WTC11 (cell line): ENCODE data around the gene AMOT. TPM values are rescaled to one million over a fixed set of nuclear protein-coding genes. Genes with fewer than 3 reads are reported as not detected.
"Not testable (repeated sequence)": the region's sequence is repeated elsewhere in the genome, so short reads cannot be mapped to it uniquely, and the experiment has no call there.

Source experiments
- ATAC-seq: fragments of 200-7000 bp; cut with Tn5 transposase; 2 replicates; pipeline ENCODE4 v1.10.0; 2021; ENCODE audit warnings: mild to moderate bottlenecking, moderate library complexity
- CTCF ChIA-PET: fragments of 300-600 bp; sonication (Branson Sonifier 250); formaldehyde crosslinking; loops from one replicate; lab custom pipeline; 2021; ENCODE audit warnings: antibody characterized with exemption; lab: Charles Lee
- POLR2A ChIA-PET: fragments of 350-600 bp; sonication (Branson Sonifier 250); formaldehyde crosslinking; loops from one replicate; lab custom pipeline; 2021; ENCODE audit warnings: antibody characterized with exemption; lab: Charles Lee
- DNase-seq: peaks from one replicate; pipeline ENCODE4 v3.0.0; 2021; ENCODE audit warnings: low spot score
- H3K27ac Mint-ChIP-seq: 2 replicates; pipeline ENCODE4 v1.8.0; 2021; ENCODE audit warnings: mixed read lengths
- H3K27me3 Mint-ChIP-seq: 2 replicates; pipeline ENCODE4 v1.8.0; 2021; ENCODE audit warnings: low read depth, mild to moderate bottlenecking, moderate library complexity, mixed read lengths
- H3K36me3 Mint-ChIP-seq: 2 replicates; pipeline ENCODE4 v1.8.0; 2021; ENCODE audit warnings: mixed read lengths
- H3K4me1 Mint-ChIP-seq: 2 replicates; pipeline ENCODE4 v1.8.0; 2022; ENCODE audit warnings: mixed read lengths
- H3K4me3 Mint-ChIP-seq: 2 replicates; pipeline ENCODE4 v1.8.0; 2021; ENCODE audit warnings: mild to moderate bottlenecking, moderate library complexity, mixed read lengths
- H3K9me3 Mint-ChIP-seq: 2 replicates; pipeline ENCODE4 v1.8.0; 2021; ENCODE audit warnings: mixed read lengths
- CREB1 ChIP-seq: sonication (generic); formaldehyde crosslinking; IDR thresholded peaks from 2 replicates; pipeline ENCODE4 v1.8.0; 2023; ENCODE audit warnings: mild to moderate bottlenecking, missing genetic modification reagents
- ELF4 ChIP-seq: sonication (generic); formaldehyde crosslinking; IDR thresholded peaks from 2 replicates; pipeline ENCODE4 v1.8.1; 2022; ENCODE audit warnings: low read depth, mild to moderate bottlenecking, moderate library complexity, missing genetic modification reagents
- ESRRA ChIP-seq: sonication (generic); formaldehyde crosslinking; IDR thresholded peaks from 2 replicates; pipeline ENCODE4 v1.8.1; 2022; ENCODE audit warnings: mild to moderate bottlenecking, missing genetic modification reagents, borderline replicate concordance
- GABPB1 ChIP-seq: sonication (generic); formaldehyde crosslinking; IDR thresholded peaks from 2 replicates; pipeline ENCODE4 v1.8.1; 2023; ENCODE audit warnings: mild to moderate bottlenecking, missing genetic modification reagents
- GTF2I ChIP-seq: fragments of 250-450 bp; sonication (Bioruptor Pico); conservative IDR thresholded peaks from 2 replicates; pipeline ENCODE4 v1.4.0; 2021; ENCODE audit warnings: mild to moderate bottlenecking
- KAT7 ChIP-seq: sonication (generic); formaldehyde crosslinking; IDR thresholded peaks from 2 replicates; pipeline ENCODE4 v1.8.1; 2023; ENCODE audit warnings: missing genetic modification reagents, mild to moderate bottlenecking, borderline replicate concordance
- NR3C1 ChIP-seq: sonication (generic); formaldehyde crosslinking; conservative IDR thresholded peaks from 2 replicates; pipeline ENCODE4 v1.8.1; 2023; ENCODE audit warnings: low read depth, mild to moderate bottlenecking, missing genetic modification reagents
- RORB ChIP-seq: fragments of 250-450 bp; sonication (Bioruptor Pico); IDR thresholded peaks from 2 replicates; pipeline ENCODE4 v1.9.0; 2021; ENCODE audit warnings: mild to moderate bottlenecking
- SOX15 ChIP-seq: fragments of 250-450 bp; sonication (Bioruptor Pico); IDR thresholded peaks from 2 replicates; pipeline ENCODE4 v1.9.0; 2021; ENCODE audit warnings: mild to moderate bottlenecking
- TCF7 ChIP-seq: sonication (generic); formaldehyde crosslinking; IDR thresholded peaks from 2 replicates; pipeline ENCODE4 v1.8.0; 2022; ENCODE audit warnings: mild to moderate bottlenecking, low read depth, missing genetic modification reagents, moderate library complexity
- TP53 ChIP-seq: sonication (generic); formaldehyde crosslinking; IDR thresholded peaks from 2 replicates; pipeline ENCODE4 v1.8.1; 2023; ENCODE audit warnings: mild to moderate bottlenecking, missing genetic modification reagents
- ZNF416 ChIP-seq: fragments of 250-450 bp; sonication (Bioruptor Pico); IDR thresholded peaks from 2 replicates; pipeline ENCODE4 v1.9.0; 2021; ENCODE audit warnings: mild to moderate bottlenecking, inconsistent platforms
- ZNF423 ChIP-seq: fragments of 250-450 bp; sonication (Bioruptor Pico); IDR thresholded peaks from 2 replicates; pipeline ENCODE4 v2.1.2; 2022; ENCODE audit warnings: mild to moderate bottlenecking, moderate library complexity
- ZNF671 ChIP-seq: fragments of 250-450 bp; sonication (Bioruptor Pico); IDR thresholded peaks from 2 replicates; pipeline ENCODE4 v1.8.0; 2021; ENCODE audit warnings: mild to moderate bottlenecking
- total RNA-seq: library from RNA; stranded (reverse); gene quantifications from 3 replicates; pipeline ENCODE4 v1.2.3, GENCODE V29; 2021
- TF ChIP-seq, protein P1 (sequence below): sonication (generic); formaldehyde crosslinking; IDR thresholded peaks from 2 replicates; pipeline ENCODE4 v1.8.1; 2022; ENCODE audit warnings: low read depth, mild to moderate bottlenecking, moderate library complexity, missing genetic modification reagents, borderline replicate concordance
- TF ChIP-seq, protein P2 (sequence below): sonication (generic); formaldehyde crosslinking; IDR thresholded peaks from 2 replicates; pipeline ENCODE4 v1.8.0; 2022; ENCODE audit warnings: mild to moderate bottlenecking, missing genetic modification reagents
- TF ChIP-seq, protein P3 (sequence below): sonication (generic); formaldehyde crosslinking; IDR thresholded peaks from 2 replicates; pipeline ENCODE4 v1.8.0; 2022; ENCODE audit warnings: mild to moderate bottlenecking, missing genetic modification reagents
- TF ChIP-seq, protein P4 (sequence below): sonication (generic); formaldehyde crosslinking; IDR thresholded peaks from 2 replicates; pipeline ENCODE4 v1.8.0; 2022; ENCODE audit warnings: mild to moderate bottlenecking, missing genetic modification reagents
- TF ChIP-seq, protein P5 (sequence below): fragments of 200-600 bp; IDR thresholded peaks from 2 replicates; pipeline ENCODE4 v1.8.0; 2022; ENCODE audit warnings: antibody characterized with exemption
- TF ChIP-seq, protein P6 (sequence below): sonication (generic); formaldehyde crosslinking; IDR thresholded peaks from 2 replicates; pipeline ENCODE4 v1.8.1; 2023; ENCODE audit warnings: mild to moderate bottlenecking, missing genetic modification reagents, borderline replicate concordance

The AMOT gene
- total RNA-seq, 1 experiment from 2014 or later: 7.2 TPM

DNA sequence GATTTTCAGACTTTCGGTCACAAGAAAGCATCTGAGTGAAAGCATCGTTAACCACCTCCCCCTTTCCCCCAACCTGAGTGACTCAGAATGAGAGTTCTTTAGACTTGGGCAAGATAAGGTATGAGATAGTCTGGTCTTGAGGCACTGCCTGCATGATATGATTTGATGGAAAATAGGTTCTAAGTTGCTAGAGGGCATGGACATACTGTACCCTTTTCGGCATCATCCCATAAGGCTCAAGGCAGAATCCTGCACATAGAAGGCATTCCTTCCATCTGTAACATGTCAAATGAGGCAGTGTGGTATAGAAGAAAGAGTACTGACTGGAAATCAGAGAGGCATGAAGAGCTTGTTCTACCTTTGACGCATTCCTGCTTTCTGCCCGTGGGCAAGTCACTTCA, 16.8 kb upstream of the AMOT start (continued):
- TF ChIP-seq, protein P1, sequence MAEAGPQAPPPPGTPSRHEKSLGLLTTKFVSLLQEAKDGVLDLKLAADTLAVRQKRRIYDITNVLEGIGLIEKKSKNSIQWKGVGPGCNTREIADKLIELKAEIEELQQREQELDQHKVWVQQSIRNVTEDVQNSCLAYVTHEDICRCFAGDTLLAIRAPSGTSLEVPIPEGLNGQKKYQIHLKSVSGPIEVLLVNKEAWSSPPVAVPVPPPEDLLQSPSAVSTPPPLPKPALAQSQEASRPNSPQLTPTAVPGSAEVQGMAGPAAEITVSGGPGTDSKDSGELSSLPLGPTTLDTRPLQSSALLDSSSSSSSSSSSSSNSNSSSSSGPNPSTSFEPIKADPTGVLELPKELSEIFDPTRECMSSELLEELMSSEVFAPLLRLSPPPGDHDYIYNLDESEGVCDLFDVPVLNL (CRISPR knock-in tag): no peak
- TF ChIP-seq RORB (no peak), ZNF416 (CRISPR knock-in tag) (no peak), ZNF671 (CRISPR knock-in tag) (no peak)
- TF ChIP-seq, protein P2, sequence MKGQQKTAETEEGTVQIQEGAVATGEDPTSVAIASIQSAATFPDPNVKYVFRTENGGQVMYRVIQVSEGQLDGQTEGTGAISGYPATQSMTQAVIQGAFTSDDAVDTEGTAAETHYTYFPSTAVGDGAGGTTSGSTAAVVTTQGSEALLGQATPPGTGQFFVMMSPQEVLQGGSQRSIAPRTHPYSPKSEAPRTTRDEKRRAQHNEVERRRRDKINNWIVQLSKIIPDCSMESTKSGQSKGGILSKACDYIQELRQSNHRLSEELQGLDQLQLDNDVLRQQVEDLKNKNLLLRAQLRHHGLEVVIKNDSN: no peak

DNA sequence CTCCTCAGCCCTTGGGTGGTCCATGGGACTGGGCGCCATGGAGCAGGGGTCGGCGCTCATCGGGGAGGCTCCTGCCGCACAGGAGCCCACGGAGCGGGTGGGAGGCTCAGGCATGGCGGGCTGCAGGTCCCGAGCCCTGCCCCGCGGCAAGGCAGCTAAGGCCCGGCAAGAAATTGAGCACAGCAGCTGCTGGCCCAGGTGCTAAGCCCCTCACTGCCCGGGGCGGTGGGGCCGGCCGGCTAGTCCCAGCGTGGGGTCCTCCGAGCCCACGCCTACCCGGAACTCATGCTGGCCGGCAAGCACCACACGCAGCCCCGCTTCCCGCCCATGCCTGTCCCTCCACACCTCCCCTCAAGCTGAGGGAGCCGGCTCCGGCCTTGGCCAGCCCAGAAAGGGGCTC, 14.3 kb upstream of the AMOT start:
- H3K27me3 Mint-ChIP-seq, H3K36me3 Mint-ChIP-seq, H3K27ac Mint-ChIP-seq, H3K9me3 Mint-ChIP-seq, ATAC-seq, H3K4me3 Mint-ChIP-seq, CTCF ChIA-PET, DNase-seq, POLR2A ChIA-PET: not testable (repeated sequence)
- H3K4me1 Mint-ChIP-seq: peaks cover 22% of the 10 kb centered on the region

DNA sequence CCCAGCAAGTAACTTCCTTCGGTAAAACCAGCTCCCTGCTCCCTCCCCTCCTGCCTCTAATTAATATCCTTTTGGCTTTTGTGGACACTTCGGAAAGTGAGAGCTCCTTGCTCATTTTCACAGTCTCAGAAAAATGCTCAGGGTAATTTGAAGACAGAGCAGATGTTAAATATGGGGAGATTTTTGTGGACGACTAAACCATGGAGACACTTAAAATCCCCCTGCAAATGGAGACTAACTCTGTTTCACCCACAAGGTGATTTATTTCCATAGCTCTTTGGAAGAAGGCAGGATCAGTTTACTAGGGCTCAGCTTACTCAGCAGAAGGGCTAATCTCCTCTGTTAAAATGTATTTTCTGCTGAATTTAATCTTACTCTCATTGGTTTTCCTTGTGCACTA, 12.2 kb upstream of the AMOT start:
- CTCF ChIA-PET: interaction anchor here (1.2 to 2.0 kb wide), 2 partner anchors 12 to 15 kb away, joined by 3 to 7 read pairs; no protein-coding TSS in a partner anchor
- peak overlapping the region; percentile 54; the same call in 1 of the 2 replicates for H3K27ac Mint-ChIP-seq
- no peak for ATAC-seq

DNA sequence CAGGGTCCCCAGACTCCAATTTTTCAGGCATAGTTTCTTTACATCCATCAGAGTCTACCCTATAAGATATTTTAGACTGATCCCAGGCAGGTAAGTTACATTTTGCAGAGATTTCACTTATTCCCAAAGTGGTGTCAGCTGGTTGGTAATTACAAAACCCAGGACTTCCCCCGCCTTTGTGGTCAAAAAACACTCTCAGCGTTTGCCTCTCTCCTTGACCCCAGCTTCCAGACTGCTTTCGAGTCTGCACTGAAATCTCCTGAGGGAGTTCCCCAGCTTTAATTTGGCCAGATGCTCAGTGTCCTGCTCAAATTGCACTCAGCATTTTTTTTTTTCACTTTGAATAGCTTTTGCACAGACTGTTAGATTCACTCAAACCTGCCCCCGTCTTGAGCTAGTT, 11.2 kb upstream of the AMOT start:
- Mint-ChIP-seq H3K9me3 (no peaks in the 10 kb centered on the region), H3K27me3 (0 out of 2 replicates have a peak, but pooled peaks cover 5% of the 10 kb centered on the region), H3K4me3 (no peak overlapping the region), H3K27ac (no peak overlapping the region), H3K4me1 (peaks cover 22% of the 10 kb centered on the region), H3K36me3 (0 out of 2 replicates have a peak, but pooled peaks cover 3% of the 10 kb centered on the region)
- POLR2A ChIA-PET: no interaction called here
- no peak for DNase-seq
- ATAC-seq: no peak
- CTCF ChIA-PET: interaction anchor here (1.2 to 2.0 kb wide), 2 partner anchors 10 to 16 kb away, joined by 3 to 7 read pairs; no protein-coding TSS in a partner anchor
- TF ChIP-seq ZNF423: no peak
- TF ChIP-seq NR3C1: no peak
- TF ChIP-seq, protein P3, sequence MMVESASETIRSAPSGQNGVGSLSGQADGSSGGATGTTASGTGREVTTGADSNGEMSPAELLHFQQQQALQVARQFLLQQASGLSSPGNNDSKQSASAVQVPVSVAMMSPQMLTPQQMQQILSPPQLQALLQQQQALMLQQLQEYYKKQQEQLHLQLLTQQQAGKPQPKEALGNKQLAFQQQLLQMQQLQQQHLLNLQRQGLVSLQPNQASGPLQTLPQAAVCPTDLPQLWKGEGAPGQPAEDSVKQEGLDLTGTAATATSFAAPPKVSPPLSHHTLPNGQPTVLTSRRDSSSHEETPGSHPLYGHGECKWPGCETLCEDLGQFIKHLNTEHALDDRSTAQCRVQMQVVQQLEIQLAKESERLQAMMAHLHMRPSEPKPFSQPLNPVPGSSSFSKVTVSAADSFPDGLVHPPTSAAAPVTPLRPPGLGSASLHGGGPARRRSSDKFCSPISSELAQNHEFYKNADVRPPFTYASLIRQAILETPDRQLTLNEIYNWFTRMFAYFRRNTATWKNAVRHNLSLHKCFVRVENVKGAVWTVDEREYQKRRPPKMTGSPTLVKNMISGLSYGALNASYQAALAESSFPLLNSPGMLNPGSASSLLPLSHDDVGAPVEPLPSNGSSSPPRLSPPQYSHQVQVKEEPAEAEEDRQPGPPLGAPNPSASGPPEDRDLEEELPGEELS (CRISPR knock-in tag): no peak
- TF ChIP-seq ESRRA (CRISPR knock-in tag): no peak
- TF ChIP-seq, protein P4, sequence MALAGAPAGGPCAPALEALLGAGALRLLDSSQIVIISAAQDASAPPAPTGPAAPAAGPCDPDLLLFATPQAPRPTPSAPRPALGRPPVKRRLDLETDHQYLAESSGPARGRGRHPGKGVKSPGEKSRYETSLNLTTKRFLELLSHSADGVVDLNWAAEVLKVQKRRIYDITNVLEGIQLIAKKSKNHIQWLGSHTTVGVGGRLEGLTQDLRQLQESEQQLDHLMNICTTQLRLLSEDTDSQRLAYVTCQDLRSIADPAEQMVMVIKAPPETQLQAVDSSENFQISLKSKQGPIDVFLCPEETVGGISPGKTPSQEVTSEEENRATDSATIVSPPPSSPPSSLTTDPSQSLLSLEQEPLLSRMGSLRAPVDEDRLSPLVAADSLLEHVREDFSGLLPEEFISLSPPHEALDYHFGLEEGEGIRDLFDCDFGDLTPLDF (CRISPR knock-in tag): no peak
- no peak for TF ChIP-seq TP53 (CRISPR knock-in tag)
- TF ChIP-seq ZNF671 (CRISPR knock-in tag): no peak
- TF ChIP-seq, protein P5, sequence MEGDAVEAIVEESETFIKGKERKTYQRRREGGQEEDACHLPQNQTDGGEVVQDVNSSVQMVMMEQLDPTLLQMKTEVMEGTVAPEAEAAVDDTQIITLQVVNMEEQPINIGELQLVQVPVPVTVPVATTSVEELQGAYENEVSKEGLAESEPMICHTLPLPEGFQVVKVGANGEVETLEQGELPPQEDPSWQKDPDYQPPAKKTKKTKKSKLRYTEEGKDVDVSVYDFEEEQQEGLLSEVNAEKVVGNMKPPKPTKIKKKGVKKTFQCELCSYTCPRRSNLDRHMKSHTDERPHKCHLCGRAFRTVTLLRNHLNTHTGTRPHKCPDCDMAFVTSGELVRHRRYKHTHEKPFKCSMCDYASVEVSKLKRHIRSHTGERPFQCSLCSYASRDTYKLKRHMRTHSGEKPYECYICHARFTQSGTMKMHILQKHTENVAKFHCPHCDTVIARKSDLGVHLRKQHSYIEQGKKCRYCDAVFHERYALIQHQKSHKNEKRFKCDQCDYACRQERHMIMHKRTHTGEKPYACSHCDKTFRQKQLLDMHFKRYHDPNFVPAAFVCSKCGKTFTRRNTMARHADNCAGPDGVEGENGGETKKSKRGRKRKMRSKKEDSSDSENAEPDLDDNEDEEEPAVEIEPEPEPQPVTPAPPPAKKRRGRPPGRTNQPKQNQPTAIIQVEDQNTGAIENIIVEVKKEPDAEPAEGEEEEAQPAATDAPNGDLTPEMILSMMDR: no peak
- no peak for TF ChIP-seq GTF2I (CRISPR knock-in tag)
- no peak for TF ChIP-seq GABPB1
- no peak for TF ChIP-seq CREB1 (CRISPR knock-in tag)
- TF ChIP-seq, protein P6, sequence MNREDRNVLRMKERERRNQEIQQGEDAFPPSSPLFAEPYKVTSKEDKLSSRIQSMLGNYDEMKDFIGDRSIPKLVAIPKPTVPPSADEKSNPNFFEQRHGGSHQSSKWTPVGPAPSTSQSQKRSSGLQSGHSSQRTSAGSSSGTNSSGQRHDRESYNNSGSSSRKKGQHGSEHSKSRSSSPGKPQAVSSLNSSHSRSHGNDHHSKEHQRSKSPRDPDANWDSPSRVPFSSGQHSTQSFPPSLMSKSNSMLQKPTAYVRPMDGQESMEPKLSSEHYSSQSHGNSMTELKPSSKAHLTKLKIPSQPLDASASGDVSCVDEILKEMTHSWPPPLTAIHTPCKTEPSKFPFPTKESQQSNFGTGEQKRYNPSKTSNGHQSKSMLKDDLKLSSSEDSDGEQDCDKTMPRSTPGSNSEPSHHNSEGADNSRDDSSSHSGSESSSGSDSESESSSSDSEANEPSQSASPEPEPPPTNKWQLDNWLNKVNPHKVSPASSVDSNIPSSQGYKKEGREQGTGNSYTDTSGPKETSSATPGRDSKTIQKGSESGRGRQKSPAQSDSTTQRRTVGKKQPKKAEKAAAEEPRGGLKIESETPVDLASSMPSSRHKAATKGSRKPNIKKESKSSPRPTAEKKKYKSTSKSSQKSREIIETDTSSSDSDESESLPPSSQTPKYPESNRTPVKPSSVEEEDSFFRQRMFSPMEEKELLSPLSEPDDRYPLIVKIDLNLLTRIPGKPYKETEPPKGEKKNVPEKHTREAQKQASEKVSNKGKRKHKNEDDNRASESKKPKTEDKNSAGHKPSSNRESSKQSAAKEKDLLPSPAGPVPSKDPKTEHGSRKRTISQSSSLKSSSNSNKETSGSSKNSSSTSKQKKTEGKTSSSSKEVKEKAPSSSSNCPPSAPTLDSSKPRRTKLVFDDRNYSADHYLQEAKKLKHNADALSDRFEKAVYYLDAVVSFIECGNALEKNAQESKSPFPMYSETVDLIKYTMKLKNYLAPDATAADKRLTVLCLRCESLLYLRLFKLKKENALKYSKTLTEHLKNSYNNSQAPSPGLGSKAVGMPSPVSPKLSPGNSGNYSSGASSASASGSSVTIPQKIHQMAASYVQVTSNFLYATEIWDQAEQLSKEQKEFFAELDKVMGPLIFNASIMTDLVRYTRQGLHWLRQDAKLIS: no peak
- TF ChIP-seq TCF7 (CRISPR knock-in tag): no peak
- no peak for TF ChIP-seq KAT7 (CRISPR knock-in tag)
- TF ChIP-seq ELF4: no peak

More for the DNA sequence above, 12.2 kb upstream of the AMOT start:
- Mint-ChIP-seq H3K4me3 (no peak overlapping the region; the same call in 1 of the 2 replicates), H3K9me3 (no peaks in the 10 kb centered on the region), H3K4me1 (peaks cover 22% of the 10 kb centered on the region), H3K27me3 (0 out of 2 replicates have a peak, but pooled peaks cover 5% of the 10 kb centered on the region), H3K36me3 (0 out of 2 replicates have a peak, but pooled peaks cover 3% of the 10 kb centered on the region)
- DNase-seq: no peak
- POLR2A ChIA-PET: no interaction called here
- no peak for TF ChIP-seq RORB
- no peak for TF ChIP-seq SOX15 (CRISPR knock-in tag)
